Activated CD4-positive, alpha-beta T cell treated with anti-CD3 and anti-CD28 coated beads, Interleukin-2, amount 10 ng/mL, durations not matched to agents 24 days and 14 days (primary cell): ENCODE results near the gene TMEFF1. TPM values are rescaled to one million over a fixed set of nuclear protein-coding genes. Genes with fewer than 3 reads are reported as not detected.
A peak's percentile ranks its signal among the peaks of the same experiment; 100 is the strongest.
"Not testable (repeated sequence)": the region's sequence is repeated elsewhere in the genome, so short reads cannot be mapped to it uniquely, and the experiment has no call there.

ENCODE experiments used
- DNase-seq: peaks from one replicate; pipeline ENCODE4 v3.0.0; 2022
- H3K27ac Mint-ChIP-seq: one replicate; pipeline ENCODE4 v1.8.0; 2022; ENCODE audit warnings: mild to moderate bottlenecking, mixed read lengths
- H3K27me3 Mint-ChIP-seq: one replicate; pipeline ENCODE4 v1.8.0; 2022; ENCODE audit warnings: mixed read lengths
- H3K36me3 Mint-ChIP-seq: one replicate; pipeline ENCODE4 v1.8.0; 2022; ENCODE audit warnings: low read depth, mild to moderate bottlenecking, mixed read lengths
- H3K4me1 Mint-ChIP-seq: one replicate; pipeline ENCODE4 v1.8.0; 2021; ENCODE audit warnings: mixed read lengths
- H3K4me3 Mint-ChIP-seq: one replicate; pipeline ENCODE4 v1.8.0; 2022; ENCODE audit warnings: mild to moderate bottlenecking, moderate library complexity, mixed read lengths
- H3K9me3 Mint-ChIP-seq: one replicate; pipeline ENCODE4 v1.8.0; 2021; ENCODE audit warnings: mixed read lengths
- intact Hi-C: fragments of 100-400 bp; cut with micrococcal nuclease; formaldehyde crosslinking; loops from one replicate; pipeline ENCODE4 v1.15.1; 2023
- total RNA-seq: library from RNA; stranded (reverse); gene quantifications from 2 replicates; pipeline ENCODE4 v1.2.3, GENCODE V29; 2022

The TMEFF1 gene
- total RNA-seq, 1 donor from 2014 or later: 0.16 TPM

DNA sequence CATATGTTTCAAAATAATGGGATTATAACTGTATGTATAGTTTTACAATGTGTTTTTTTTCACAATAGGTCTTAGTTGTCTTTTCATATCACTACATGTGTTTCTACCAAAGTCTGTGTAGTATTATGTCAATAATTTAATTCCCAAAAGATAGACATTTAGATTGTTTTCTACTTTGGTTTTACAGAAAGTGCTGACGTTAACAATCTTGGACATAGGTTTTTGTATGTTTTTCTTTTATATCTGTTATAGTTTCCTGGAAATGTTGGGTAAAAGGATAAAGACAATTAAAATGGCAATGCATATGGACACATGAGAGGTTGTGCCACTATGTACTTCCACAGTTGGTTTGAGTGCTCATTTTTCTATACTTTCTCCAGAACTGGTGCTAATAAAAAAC is 15.2 kb downstream of the TMEFF1 start:
- H3K4me3 Mint-ChIP-seq: no peak overlapping the region
- no peaks in the 10 kb centered on the region for H3K9me3 Mint-ChIP-seq
- H3K27me3 Mint-ChIP-seq: peaks cover 7% of the 10 kb centered on the region
- H3K36me3 Mint-ChIP-seq: no peaks in the 10 kb centered on the region
- no peaks in the 10 kb centered on the region for H3K4me1 Mint-ChIP-seq
- DNase-seq: no peak
- no peak overlapping the region for H3K27ac Mint-ChIP-seq
- intact Hi-C loops: no loop called here

DNA sequence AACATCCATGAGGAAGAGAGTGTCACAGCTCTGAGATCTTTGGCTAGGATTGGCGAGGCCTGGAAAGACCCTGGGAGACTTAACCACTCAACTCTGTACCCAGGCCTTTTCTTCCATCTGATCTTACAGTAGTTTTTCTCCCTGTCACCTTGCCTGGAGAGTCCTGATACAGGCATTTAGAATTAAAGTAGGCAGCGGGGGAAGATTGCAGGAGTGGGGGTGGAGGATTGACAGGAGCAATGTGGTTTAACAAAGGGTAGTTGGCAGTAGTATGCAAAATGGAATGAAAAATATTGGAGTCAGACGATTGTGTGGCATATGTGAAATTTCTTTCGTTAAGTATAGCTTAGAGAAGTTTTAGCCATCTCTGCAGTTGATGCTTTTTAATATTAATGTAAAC is 16.9 kb downstream of the TMEFF1 start:
- no peaks in the 10 kb centered on the region for H3K4me1 Mint-ChIP-seq
- DNase-seq: no peak
- H3K4me3 Mint-ChIP-seq: no peak overlapping the region
- intact Hi-C loops: no loop called here
- H3K36me3 Mint-ChIP-seq: no peaks in the 10 kb centered on the region
- H3K9me3 Mint-ChIP-seq: no peaks in the 10 kb centered on the region
- no peak overlapping the region for H3K27ac Mint-ChIP-seq
- H3K27me3 Mint-ChIP-seq: peaks cover 5% of the 10 kb centered on the region

DNA sequence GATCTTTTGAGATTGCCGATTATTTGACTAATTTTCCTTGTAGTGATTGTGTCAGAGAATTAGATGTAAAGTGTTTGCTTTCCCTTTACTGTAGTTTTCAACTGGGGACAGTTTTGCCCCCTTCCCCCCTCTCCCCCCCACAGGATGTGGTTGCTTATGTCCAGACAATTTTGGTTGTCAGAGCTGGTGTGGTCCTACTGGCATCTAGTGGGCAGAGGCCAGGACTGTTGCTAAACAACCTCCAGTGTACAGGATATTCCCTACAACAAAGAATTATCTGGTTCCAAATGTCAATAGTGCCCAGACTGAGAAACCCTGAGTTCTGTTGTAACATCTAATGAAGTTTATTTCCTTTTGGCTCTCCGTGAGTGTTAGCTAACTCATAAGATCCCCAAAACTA is 20.0 kb downstream of the TMEFF1 start:
- no peaks in the 10 kb centered on the region for H3K9me3 Mint-ChIP-seq
- no peaks in the 10 kb centered on the region for H3K4me1 Mint-ChIP-seq
- H3K36me3 Mint-ChIP-seq: no peaks in the 10 kb centered on the region
- no peak overlapping the region for H3K4me3 Mint-ChIP-seq
- intact Hi-C loops: no loop called here
- no peak for DNase-seq
- H3K27ac Mint-ChIP-seq: no peak overlapping the region
- peaks cover 9% of the 10 kb centered on the region for H3K27me3 Mint-ChIP-seq

GRCh38 chr9:100498592-100498991 is 25.6 kb downstream of the TMEFF1 start:
- peaks cover 16% of the 10 kb centered on the region for H3K27me3 Mint-ChIP-seq
- H3K4me1 Mint-ChIP-seq: no peaks in the 10 kb centered on the region
- intact Hi-C loops: no loop called here
- no peak overlapping the region for H3K27ac Mint-ChIP-seq
- DNase-seq: no peak
- no peaks in the 10 kb centered on the region for H3K36me3 Mint-ChIP-seq
- no peaks in the 10 kb centered on the region for H3K9me3 Mint-ChIP-seq
- no peak overlapping the region for H3K4me3 Mint-ChIP-seq

DNA sequence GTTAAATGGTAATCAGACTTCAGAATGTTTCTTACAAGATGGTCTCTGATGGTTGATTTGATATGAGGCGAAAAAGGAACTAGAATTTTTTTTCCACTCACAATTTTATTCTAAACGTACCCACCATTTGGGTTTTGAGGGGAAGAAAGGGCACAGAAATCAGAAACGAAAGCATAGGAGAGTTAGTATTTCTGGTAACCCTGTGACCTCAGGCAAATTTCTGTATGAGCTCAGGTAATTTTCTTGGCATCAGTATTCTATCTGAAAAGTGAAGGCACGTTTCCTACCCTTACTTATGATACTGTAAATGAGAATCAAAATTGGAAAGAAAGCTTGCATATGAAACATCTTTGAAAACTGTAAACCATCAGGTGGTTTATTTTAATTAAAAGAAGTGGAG is 26.5 kb downstream of the TMEFF1 start:
- no peaks in the 10 kb centered on the region for H3K36me3 Mint-ChIP-seq
- intact Hi-C loops: no loop called here
- peaks cover 16% of the 10 kb centered on the region for H3K27me3 Mint-ChIP-seq
- H3K4me3 Mint-ChIP-seq: no peak overlapping the region
- no peaks in the 10 kb centered on the region for H3K4me1 Mint-ChIP-seq
- no peak overlapping the region for H3K27ac Mint-ChIP-seq
- no peaks in the 10 kb centered on the region for H3K9me3 Mint-ChIP-seq
- no peak for DNase-seq

DNA sequence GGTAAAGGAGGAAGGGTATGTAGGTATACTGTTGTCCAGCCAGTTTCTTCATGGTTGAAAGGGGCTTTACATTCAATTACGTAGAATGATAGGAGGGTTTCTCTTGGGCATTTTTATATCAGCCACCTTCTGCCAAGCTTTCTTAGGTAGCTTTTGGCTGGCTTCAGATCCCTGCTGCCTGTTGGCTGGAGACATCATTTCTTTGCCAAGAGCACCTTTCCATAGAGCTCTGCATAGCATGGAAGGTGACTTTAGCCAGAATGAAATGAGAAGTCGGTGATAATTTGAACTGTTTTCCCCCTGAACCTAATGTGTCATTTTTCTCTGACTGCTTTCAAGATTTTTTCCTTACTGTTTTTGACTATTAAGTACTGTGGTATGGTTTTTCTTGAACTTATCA is 26.9 kb downstream of the TMEFF1 start:
- H3K4me3 Mint-ChIP-seq: no peak overlapping the region
- intact Hi-C loops: no loop called here
- no peaks in the 10 kb centered on the region for H3K36me3 Mint-ChIP-seq
- H3K4me1 Mint-ChIP-seq: no peaks in the 10 kb centered on the region
- no peak overlapping the region for H3K27ac Mint-ChIP-seq
- H3K9me3 Mint-ChIP-seq: no peaks in the 10 kb centered on the region
- DNase-seq: no peak
- peaks cover 16% of the 10 kb centered on the region for H3K27me3 Mint-ChIP-seq

DNA sequence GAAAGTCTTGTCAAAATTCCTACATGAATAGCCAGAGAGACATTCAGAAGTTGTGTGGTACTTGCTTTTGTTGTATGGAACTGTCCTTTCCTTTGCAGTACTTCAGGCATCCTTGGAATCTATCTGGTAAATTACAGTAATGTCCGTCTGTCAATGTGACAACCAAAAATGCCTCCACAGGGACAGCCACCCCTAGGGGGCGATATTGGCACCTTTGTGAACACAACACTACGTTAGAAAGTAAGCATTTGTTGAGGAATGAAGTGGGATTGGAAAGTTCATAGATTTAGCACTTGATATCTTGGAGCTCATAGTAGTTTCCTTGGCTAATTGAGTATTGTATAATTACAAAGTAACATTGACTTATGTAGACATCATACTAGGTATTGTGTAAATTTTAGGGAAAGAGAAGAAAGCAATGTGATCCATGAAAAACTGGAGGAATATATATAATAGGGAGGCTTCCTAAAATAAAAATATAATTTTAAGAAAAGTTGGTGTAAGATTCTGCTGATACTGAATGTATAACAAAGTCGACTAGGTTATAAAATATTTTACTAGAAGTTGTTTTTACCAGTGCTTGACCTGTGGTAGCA is 32.7 kb downstream of the TMEFF1 start:
- Mint-ChIP-seq H3K9me3 (no peaks in the 10 kb centered on the region), H3K27ac (no peak overlapping the region), H3K27me3 (peaks cover 9% of the 10 kb centered on the region), H3K4me3 (no peak overlapping the region), H3K36me3 (no peaks in the 10 kb centered on the region), H3K4me1 (no peaks in the 10 kb centered on the region)
- intact Hi-C loops: loop anchor here (1.0 kb wide), 1 partner anchor 91 kb away; no protein-coding TSS in a partner anchor
- peak; percentile 87 for DNase-seq

DNA sequence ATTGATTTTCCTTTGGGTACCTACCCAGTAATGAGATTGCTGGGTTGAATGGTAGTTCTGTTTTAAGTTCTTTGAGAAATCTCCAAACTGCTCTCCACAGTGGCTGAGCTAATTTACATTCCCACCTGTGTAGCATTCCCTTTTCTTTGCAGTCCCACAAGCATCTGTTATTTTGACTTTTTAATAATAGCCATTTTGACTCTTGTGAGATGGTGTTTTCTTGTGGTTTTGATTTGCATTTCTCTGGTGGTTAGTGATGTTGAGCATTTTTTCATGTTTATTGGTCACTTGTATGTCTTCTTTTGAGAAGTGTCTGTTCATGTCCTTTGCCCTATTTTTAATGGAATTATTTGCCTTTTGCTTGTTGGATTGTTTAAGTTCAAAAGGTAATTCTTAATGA is 34.4 kb downstream of the TMEFF1 start:
- H3K4me1 Mint-ChIP-seq, H3K36me3 Mint-ChIP-seq, H3K27me3 Mint-ChIP-seq, intact Hi-C loops, DNase-seq, H3K4me3 Mint-ChIP-seq, H3K27ac Mint-ChIP-seq, H3K9me3 Mint-ChIP-seq: not testable (repeated sequence)

- Mint-ChIP-seq H3K4me1 (no peaks in the 10 kb centered on the region), H3K27me3 (peaks cover 5% of the 10 kb centered on the region), H3K9me3 (no peaks in the 10 kb centered on the region), H3K36me3 (no peaks in the 10 kb centered on the region), H3K4me3 (no peak overlapping the region), H3K27ac (no peak overlapping the region)
- no peak for DNase-seq
- intact Hi-C loops: no loop called here
Observed at GRCh38 chr9:100511205-100511604, 38.3 kb downstream of the TMEFF1 start.

GRCh38 chr9:100515578-100516494 is 42.9 kb downstream of the TMEFF1 start:
- H3K4me3 Mint-ChIP-seq: no peak overlapping the region
- no peaks in the 10 kb centered on the region for H3K27me3 Mint-ChIP-seq
- H3K9me3 Mint-ChIP-seq: no peaks in the 10 kb centered on the region
- H3K4me1 Mint-ChIP-seq: no peaks in the 10 kb centered on the region
- DNase-seq: no peak
- intact Hi-C loops: no loop called here
- no peaks in the 10 kb centered on the region for H3K36me3 Mint-ChIP-seq
- H3K27ac Mint-ChIP-seq: no peak overlapping the region

DNA sequence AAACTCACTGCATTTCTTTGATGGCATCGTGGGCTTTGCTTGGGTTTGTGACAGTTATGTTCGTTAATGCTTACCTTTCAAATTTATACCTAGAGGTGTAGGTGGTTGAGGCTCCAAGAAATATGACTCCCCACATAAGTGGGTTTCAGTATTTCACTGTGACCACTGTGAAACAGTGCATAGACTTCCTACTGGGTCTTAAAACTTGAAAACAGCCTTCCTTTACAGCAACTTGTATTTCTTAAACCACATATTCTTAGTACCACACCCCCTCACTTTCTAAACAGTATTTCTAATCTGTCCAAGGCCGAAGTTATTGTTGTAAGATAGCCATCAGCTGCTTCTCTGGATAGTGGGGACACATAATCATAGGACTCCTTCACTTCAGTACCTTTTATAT is 48.3 kb downstream of the TMEFF1 start:
- H3K27ac Mint-ChIP-seq: no peak overlapping the region
- H3K4me3 Mint-ChIP-seq: no peak overlapping the region
- H3K27me3 Mint-ChIP-seq: no peaks in the 10 kb centered on the region
- intact Hi-C loops: no loop called here
- no peaks in the 10 kb centered on the region for H3K36me3 Mint-ChIP-seq
- H3K9me3 Mint-ChIP-seq: no peaks in the 10 kb centered on the region
- no peak for DNase-seq
- H3K4me1 Mint-ChIP-seq: peaks cover 3% of the 10 kb centered on the region

DNA sequence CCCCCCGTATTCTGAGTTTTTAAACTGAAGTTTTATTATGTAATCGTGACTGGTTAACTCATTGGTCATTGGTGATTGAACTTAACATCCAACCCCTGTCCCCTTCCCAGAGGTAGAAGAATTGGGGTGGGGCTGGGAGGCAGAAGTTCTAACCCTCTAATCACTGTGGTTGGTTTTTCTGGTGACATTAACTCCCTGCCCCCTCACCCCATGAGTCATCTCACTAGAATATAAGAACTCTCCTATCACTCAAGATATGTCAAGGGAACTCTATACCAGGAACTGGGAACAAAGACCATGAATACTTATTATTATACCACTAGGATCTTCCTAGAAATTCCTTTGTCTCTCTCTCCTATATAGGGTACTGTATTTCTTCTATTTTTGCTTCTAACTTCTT is 52.6 kb downstream of the TMEFF1 start:
- peaks cover 3% of the 10 kb centered on the region for H3K4me1 Mint-ChIP-seq
- H3K27ac Mint-ChIP-seq: no peak overlapping the region
- intact Hi-C loops: no loop called here
- no peaks in the 10 kb centered on the region for H3K27me3 Mint-ChIP-seq
- H3K4me3 Mint-ChIP-seq: no peak overlapping the region
- H3K9me3 Mint-ChIP-seq: no peaks in the 10 kb centered on the region
- H3K36me3 Mint-ChIP-seq: no peaks in the 10 kb centered on the region
- DNase-seq: no peak

- H3K27ac Mint-ChIP-seq, DNase-seq, H3K4me3 Mint-ChIP-seq, H3K9me3 Mint-ChIP-seq, H3K36me3 Mint-ChIP-seq, H3K4me1 Mint-ChIP-seq, intact Hi-C loops, H3K27me3 Mint-ChIP-seq: not testable (repeated sequence)
Observed at GRCh38 chr9:100527180-100527794, 54.3 kb downstream of the TMEFF1 start.

GRCh38 chr9:100534401-100534800 is 61.5 kb downstream of the TMEFF1 start:
- Mint-ChIP-seq H3K4me1 (no peaks in the 10 kb centered on the region), H3K4me3 (no peak overlapping the region), H3K27ac (no peak overlapping the region), H3K36me3 (no peaks in the 10 kb centered on the region), H3K9me3 (no peaks in the 10 kb centered on the region), H3K27me3 (no peaks in the 10 kb centered on the region)
- DNase-seq: no peak
- intact Hi-C loops: no loop called here
